Natural killer cell (primary cell): Measurements from ENCODE around the gene ERBB4. TPM values are rescaled to one million over a fixed set of nuclear protein-coding genes. Genes with fewer than 3 reads are reported as not detected.

Source experiments
- ATAC-seq, 3 donors: fragments of 150-1000 bp in 2 of 3; fragments of 200-7000 bp in 1 of 3; cut with Tn5 transposase; 1 replicate in 1 of 3; 2 replicates in 2 of 3; pipeline ENCODE4 v1.10.0; 2021; ENCODE audit warnings: mild to moderate bottlenecking in 2 of 3, moderate library complexity in 2 of 3
- DNase-seq, 2 donors: peaks; one replicate each; pipeline versions ENCODE4 v3.0.0 to v3.0.0-alpha.2; 2013 to 2021; ENCODE audit warnings: mixed read lengths in 1 of 2
- H3K27ac ChIP-seq: one replicate; pipeline ENCODE4 v1.5.1; 2013; ENCODE audit warnings: mild to moderate bottlenecking, low read length
- H3K27me3 ChIP-seq: one replicate; pipeline ENCODE4 v1.6.1; 2013; ENCODE audit warnings: low read length; ENCODE audit not compliant: control insufficient read depth, insufficient read depth
- H3K36me3 ChIP-seq: one replicate; pipeline ENCODE4 v1.6.1; 2013; ENCODE audit warnings: low read length; ENCODE audit not compliant: control insufficient read depth, insufficient read depth
- H3K4me1 ChIP-seq: one replicate; pipeline ENCODE4 v1.6.1; 2013; ENCODE audit warnings: low read length; ENCODE audit not compliant: control insufficient read depth, insufficient read depth
- H3K4me3 ChIP-seq: one replicate; pipeline ENCODE4 v1.5.1; 2013; ENCODE audit warnings: low read length
- H3K9me3 ChIP-seq: one replicate; pipeline ENCODE4 v1.6.1; 2013; ENCODE audit warnings: low read length; ENCODE audit not compliant: control insufficient read depth, insufficient read depth
- H3K27ac Mint-ChIP-seq, 2 donors: one replicate each; pipeline ENCODE4 v1.8.0; 2022; ENCODE audit warnings: mild to moderate bottlenecking in 2 of 2, mixed read lengths in 2 of 2, moderate library complexity in 1 of 2
- H3K27me3 Mint-ChIP-seq, 2 donors: one replicate each; pipeline ENCODE4 v1.8.0; 2022; ENCODE audit warnings: low read depth in 2 of 2, mixed read lengths in 2 of 2
- H3K36me3 Mint-ChIP-seq: one replicate; pipeline ENCODE4 v1.8.0; 2022; ENCODE audit warnings: mixed read lengths
- H3K4me1 Mint-ChIP-seq, 2 donors: one replicate each; pipeline ENCODE4 v1.8.0; 2022; ENCODE audit warnings: mixed read lengths in 2 of 2
- H3K4me3 Mint-ChIP-seq: one replicate; pipeline ENCODE4 v1.8.0; 2022; ENCODE audit warnings: mild to moderate bottlenecking, moderate library complexity, mixed read lengths
- H3K9me3 Mint-ChIP-seq, 2 donors: one replicate each; pipeline ENCODE4 v1.8.0; 2022; ENCODE audit warnings: mixed read lengths in 2 of 2
- WGBS: methylation state at CpG from one replicate; pipeline ENCODE4 v1.1.7; 2013; ENCODE audit warnings: missing lambda C conversion rate; ENCODE audit not compliant: insufficient coverage; 5-methylcytosine and 5-hydroxymethylcytosine counted together
- intact Hi-C: fragments of 100-400 bp; cut with micrococcal nuclease; formaldehyde crosslinking; loops from one replicate; pipeline ENCODE4 v1.14.2; 2022
- total RNA-seq, 4 donors: library from RNA; stranded (reverse); fragments of 120-200 nt in 1 of 4; gene quantifications; one replicate each; pipeline versions ENCODE4 v1.2.3 to v1.2.4, GENCODE V29; 2013 to 2022
- TF ChIP-seq, protein P1 (sequence below): fragments of 200-600 bp; IDR thresholded peaks from one replicate; pipeline ENCODE4 v1.8.0; 2022; ENCODE audit warnings: antibody characterized with exemption

ERBB4 gene
- total RNA-seq, 3 donors from 2014 or later (not counting 1 experiment from before 2014, with no cell fraction given), result 0.08 TPM; not detected in 2

DNA sequence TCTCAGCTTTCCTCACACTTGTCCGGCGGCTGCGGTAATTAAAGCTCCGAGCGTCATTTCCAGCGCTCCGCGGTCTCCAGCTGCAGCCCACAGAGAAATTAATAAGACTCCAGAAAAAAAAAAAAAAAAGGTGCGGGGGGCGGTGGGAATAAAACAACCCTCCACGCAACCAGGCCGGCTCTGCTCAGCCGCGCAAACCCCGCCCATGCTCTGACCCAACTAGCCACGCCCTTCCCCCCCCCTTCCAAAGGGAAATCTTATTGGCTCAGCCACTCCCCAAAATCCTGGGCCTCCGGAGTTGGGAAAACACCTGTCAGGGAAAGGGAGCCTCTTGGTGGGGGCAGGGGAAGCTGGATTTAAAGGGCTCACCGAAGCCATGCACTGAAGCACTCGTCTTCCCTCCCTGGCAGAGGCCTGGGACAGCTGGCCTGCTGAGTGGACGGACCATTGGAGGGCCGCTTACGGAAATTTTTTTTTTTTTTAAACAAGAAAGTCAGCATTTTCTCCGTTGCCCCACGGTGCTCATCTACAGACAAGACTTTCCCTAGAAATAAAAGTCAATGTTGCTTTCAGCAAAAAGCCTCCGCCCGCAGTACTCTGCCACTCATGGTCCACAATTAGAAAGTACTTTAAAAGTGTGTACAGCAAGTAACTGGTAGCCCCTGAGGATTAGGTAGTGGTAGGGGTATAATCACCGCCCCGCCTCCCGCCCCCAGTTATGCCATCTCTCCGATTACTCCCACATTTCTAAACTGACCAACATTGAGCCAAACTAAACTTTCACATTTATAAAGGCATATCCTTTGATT is 674 bp upstream of the ERBB4 start:
- H3K4me1 ChIP-seq, result peaks cover 19% of the 10 kb centered on the region
- no peaks in the 10 kb centered on the region for H3K36me3 ChIP-seq
- Mint-ChIP-seq H3K27me3 (peaks cover 54 to 79% of the 10 kb centered on the region in 2 donors), H3K36me3 (peaks cover 6% of the 10 kb centered on the region), H3K4me3 (peak overlapping the region; percentile 70), H3K9me3 (no peaks in the 10 kb centered on the region), H3K4me1 (peaks cover 0 to 3% of the 10 kb centered on the region in 2 donors), H3K27ac (no peak overlapping the region)
- peaks cover 27% of the 10 kb centered on the region for H3K27me3 ChIP-seq
- no peak overlapping the region for H3K27ac ChIP-seq
- TF ChIP-seq, protein P1, sequence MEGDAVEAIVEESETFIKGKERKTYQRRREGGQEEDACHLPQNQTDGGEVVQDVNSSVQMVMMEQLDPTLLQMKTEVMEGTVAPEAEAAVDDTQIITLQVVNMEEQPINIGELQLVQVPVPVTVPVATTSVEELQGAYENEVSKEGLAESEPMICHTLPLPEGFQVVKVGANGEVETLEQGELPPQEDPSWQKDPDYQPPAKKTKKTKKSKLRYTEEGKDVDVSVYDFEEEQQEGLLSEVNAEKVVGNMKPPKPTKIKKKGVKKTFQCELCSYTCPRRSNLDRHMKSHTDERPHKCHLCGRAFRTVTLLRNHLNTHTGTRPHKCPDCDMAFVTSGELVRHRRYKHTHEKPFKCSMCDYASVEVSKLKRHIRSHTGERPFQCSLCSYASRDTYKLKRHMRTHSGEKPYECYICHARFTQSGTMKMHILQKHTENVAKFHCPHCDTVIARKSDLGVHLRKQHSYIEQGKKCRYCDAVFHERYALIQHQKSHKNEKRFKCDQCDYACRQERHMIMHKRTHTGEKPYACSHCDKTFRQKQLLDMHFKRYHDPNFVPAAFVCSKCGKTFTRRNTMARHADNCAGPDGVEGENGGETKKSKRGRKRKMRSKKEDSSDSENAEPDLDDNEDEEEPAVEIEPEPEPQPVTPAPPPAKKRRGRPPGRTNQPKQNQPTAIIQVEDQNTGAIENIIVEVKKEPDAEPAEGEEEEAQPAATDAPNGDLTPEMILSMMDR, result no peak
- no peak overlapping the region for H3K4me3 ChIP-seq
- DNase-seq (no peak), ATAC-seq (no peak)
- intact Hi-C loops, result no loop called here
- 26% methylated on average over 27 of the region's 30 CpGs for WGBS
- no peaks in the 10 kb centered on the region for H3K9me3 ChIP-seq

DNA sequence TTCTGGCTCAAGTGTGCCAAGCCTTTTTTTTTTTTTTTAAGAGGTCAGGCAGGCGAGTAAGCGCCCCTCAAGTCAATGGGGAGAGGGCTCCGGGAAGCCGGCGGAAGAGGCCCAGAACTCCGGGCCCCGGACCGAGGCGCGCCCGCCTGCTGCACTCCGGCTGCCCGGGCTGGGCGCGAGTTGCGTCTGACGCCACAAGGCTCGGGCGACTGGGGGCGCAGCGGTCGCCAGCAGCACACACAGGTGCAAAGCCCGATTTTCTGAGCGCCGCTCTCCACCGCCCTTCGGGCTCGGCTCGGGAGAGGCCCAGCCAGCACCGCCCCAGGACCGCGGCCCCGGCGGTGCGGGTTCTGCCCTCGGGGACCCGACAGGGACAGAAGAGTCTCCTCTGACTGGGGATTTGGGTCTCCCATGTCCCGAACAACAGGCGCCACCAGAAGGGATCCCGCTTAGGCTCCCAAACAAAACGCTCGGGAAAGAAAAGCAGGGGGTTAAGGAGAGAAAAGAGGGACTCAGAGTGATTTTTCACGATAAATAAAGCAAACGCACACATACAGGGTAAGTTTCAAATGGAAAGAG is 787 bp downstream of the ERBB4 start:
- WGBS, result 2% methylated on average over 44 of the region's 44 CpGs
- no peak for ATAC-seq
- H3K4me1 Mint-ChIP-seq, result peaks cover 0 to 3% of the 10 kb centered on the region in 2 donors
- intact Hi-C loops, result no loop called here
- H3K9me3 Mint-ChIP-seq, result no peaks in the 10 kb centered on the region
- H3K27me3 Mint-ChIP-seq, result peaks cover 52 to 75% of the 10 kb centered on the region in 2 donors
- H3K27ac Mint-ChIP-seq, result no peak overlapping the region
- peaks cover 6% of the 10 kb centered on the region for H3K36me3 Mint-ChIP-seq
- no peaks in the 10 kb centered on the region for H3K9me3 ChIP-seq
- H3K4me3 ChIP-seq, result no peak overlapping the region
- peak overlapping the region; percentile 67 for H3K4me3 Mint-ChIP-seq
- H3K36me3 ChIP-seq, result no peaks in the 10 kb centered on the region
- DNase-seq, result no peak
- H3K27me3 ChIP-seq, result peaks cover 34% of the 10 kb centered on the region
- no peak overlapping the region for H3K27ac ChIP-seq
- TF ChIP-seq, protein P1, result no peak
- peaks cover 19% of the 10 kb centered on the region for H3K4me1 ChIP-seq

DNA sequence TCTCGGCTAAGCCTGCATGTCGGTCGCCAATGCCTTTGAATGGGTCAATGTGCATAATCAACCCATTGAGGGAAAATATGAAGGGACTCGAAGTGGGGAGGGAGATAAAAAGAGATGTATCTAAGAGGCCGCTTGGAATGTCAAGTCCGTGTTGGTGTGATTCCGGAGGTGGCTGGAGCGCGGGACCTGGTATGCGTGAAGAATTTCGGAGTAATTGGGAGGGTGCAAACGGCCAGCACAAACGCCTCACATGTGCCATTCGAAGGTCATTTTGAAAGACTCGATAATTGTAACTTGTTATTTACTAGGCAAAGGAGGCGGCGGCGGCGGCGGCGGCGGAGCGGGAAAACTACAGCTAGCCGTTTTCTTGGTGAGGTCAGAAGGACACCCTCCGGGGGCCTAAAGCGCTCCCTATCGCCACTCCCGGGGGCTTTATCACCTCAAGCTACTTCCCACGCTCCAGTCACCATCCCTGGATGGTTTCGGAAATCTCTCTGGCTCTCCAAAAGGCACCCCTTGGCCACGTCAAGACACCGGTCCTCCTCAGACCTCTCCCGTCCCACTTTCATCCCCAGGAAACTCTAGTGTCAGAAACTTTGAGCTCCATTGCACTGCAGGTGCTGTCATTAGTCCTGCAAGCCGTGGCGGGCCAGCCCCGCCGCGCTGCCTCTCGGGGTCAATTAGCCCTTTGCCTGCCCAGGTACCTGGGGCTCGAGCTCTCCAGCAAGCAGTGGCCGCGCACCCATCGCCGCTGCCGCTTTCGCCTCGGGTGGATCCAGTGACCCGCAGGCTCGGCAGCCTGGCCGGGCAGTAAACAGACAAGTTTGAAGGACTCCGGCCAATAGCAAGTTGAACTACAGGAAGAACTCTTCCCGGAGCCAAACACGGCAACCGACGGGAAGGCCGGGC is 1.5 kb downstream of the ERBB4 start:
- H3K36me3 Mint-ChIP-seq, result peaks cover 6% of the 10 kb centered on the region
- intact Hi-C loops, result no loop called here
- TF ChIP-seq, protein P1, result no peak
- Histone ChIP-seq H3K27me3 (peaks cover 34% of the 10 kb centered on the region), H3K36me3 (no peaks in the 10 kb centered on the region), H3K27ac (no peak overlapping the region), H3K9me3 (no peaks in the 10 kb centered on the region), H3K4me3 (no peak overlapping the region), H3K4me1 (peaks cover 19% of the 10 kb centered on the region)
- peaks cover 0 to 3% of the 10 kb centered on the region in 2 donors for H3K4me1 Mint-ChIP-seq
- WGBS, result 3% methylated on average over 56 of the region's 56 CpGs
- peaks cover 51 to 68% of the 10 kb centered on the region in 2 donors for H3K27me3 Mint-ChIP-seq
- H3K27ac Mint-ChIP-seq, result no peak overlapping the region
- no peak for ATAC-seq
- H3K4me3 Mint-ChIP-seq, result peak overlapping the region; percentile 13
- no peaks in the 10 kb centered on the region for H3K9me3 Mint-ChIP-seq
- no peak for DNase-seq
